Spleen (tissue), 11 donors: ENCODE results near the gene CPLX1. TPM values are rescaled to one million over a fixed set of nuclear protein-coding genes. Genes with fewer than 3 reads are reported as not detected.

Experiments
- DNase-seq: peaks from one replicate; pipeline ENCODE4 v3.0.0-alpha.2; 2020
- H3K27ac ChIP-seq, 8 donors: fragments of 200-600 bp; sonication (generic) in 7 of 8; 1 replicate in 4 of 8; 2 replicates in 4 of 8; pipeline versions ENCODE4 v1.5.0 to v1.8.0; 2016 to 2021; ENCODE audit warnings: inconsistent platforms in 4 of 8, mild to moderate bottlenecking in 4 of 8, moderate library complexity in 1 of 8
- H3K27me3 ChIP-seq, 7 donors: fragments of 200-600 bp; sonication (generic) in 6 of 7; replicated peaks in 1 of 7; 1 replicate in 4 of 7; 2 replicates in 3 of 7; pipeline versions ENCODE4 v1.5.0 to v1.8.0; 2016 to 2021; ENCODE audit warnings: inconsistent platforms in 3 of 7, mild to moderate bottlenecking in 1 of 7
- H3K36me3 ChIP-seq, 6 donors: fragments of 200-600 bp; sonication (generic) in 5 of 6; 1 replicate in 4 of 6; 2 replicates in 2 of 6; pipeline versions ENCODE4 v1.5.0 to v1.8.0; 2016 to 2021; ENCODE audit warnings: inconsistent platforms in 2 of 6
- H3K4me1 ChIP-seq, 6 donors: fragments of 200-600 bp; sonication (generic) in 5 of 6; 1 replicate in 3 of 6; 2 replicates in 3 of 6; pipeline versions ENCODE4 v1.5.0 to v1.8.0; 2016 to 2021; ENCODE audit warnings: inconsistent platforms in 3 of 6
- H3K4me3 ChIP-seq, 8 donors: fragments of 200-600 bp; sonication (generic) in 7 of 8; 1 replicate in 4 of 8; 2 replicates in 4 of 8; pipeline versions ENCODE4 v1.5.0 to v1.8.0; 2016 to 2021; ENCODE audit warnings: inconsistent platforms in 4 of 8, mild to moderate bottlenecking in 4 of 8, moderate library complexity in 2 of 8
- H3K9me3 ChIP-seq, 8 donors: fragments of 200-600 bp; sonication (generic) in 7 of 8; 1 replicate in 4 of 8; 2 replicates in 4 of 8; pipeline versions ENCODE4 v1.5.0 to v1.8.0; 2016 to 2021; ENCODE audit warnings: inconsistent platforms in 4 of 8
- CTCF ChIP-seq, 11 experiments: fragments of 200-600 bp in 7 of 11; fragments of 450-650 bp in 4 of 11; sonication (generic) in 4 of 11; IDR thresholded peaks in 8 of 11; conservative IDR thresholded peaks in 3 of 11; 1 replicate in 7 of 11; 2 replicates in 4 of 11; pipeline versions ENCODE4 v1.4.0 to v1.8.0; 2016 to 2021; ENCODE audit warnings: antibody characterized with exemption in 11 of 11, inconsistent platforms in 4 of 11, mild to moderate bottlenecking in 1 of 11
- POLR2A ChIP-seq, 3 donors: fragments of 450-650 bp; IDR thresholded peaks; one replicate each; pipeline ENCODE4 v1.5.1; 2017; ENCODE audit warnings: antibody characterized with exemption in 3 of 3, mild to moderate bottlenecking in 1 of 3
- POLR2AphosphoS5 ChIP-seq, 3 donors: sonication (generic); formaldehyde crosslinking; IDR thresholded peaks; one replicate each; pipeline ENCODE4 v1.5.1; 2017; ENCODE audit warnings: antibody characterized with exemption in 3 of 3
- WGBS, 5 donors: extraction: QIAGEN DNeasy Blood & Tissue Kit in 3 of 5; methylation state at CpG; one replicate each; pipeline versions ENCODE4 v1.1.5 to v1.1.7; 2013 to 2018; 5-methylcytosine and 5-hydroxymethylcytosine counted together
- intact Hi-C: fragments of 100-400 bp; cut with DNase I; formaldehyde crosslinking; loops from one replicate; pipeline ENCODE4 v1.15.0; 2023; ENCODE audit warnings: low total_unique reads
- polyA plus RNA-seq, 3 donors: library from polyadenylated mRNA; stranded (reverse); fragments of 200-250 nt; gene quantifications; one replicate each; pipeline ENCODE4 v1.2.1, GENCODE V29; 2013
- total RNA-seq, 7 donors: library from RNA; depleted of rRNA in 3 of 7; stranded (reverse); fragments of >200 nt in 3 of 7; fragmentation: NEBNext Ultra II Directional in 4 of 7; extraction: Animal tissue kit (Norgen Biotek cat#: 25700) in 4 of 7; gene quantifications; one replicate each; pipeline versions ENCODE4 v1.1.0 to v1.2.1, GENCODE V29; 2016 to 2021
- donor health status: healthy with polysubstance abuse.
- donor health status: DM: no; HTN: no; CAD: no; lungs with moderate emphysema.
- donor health status: DM: no; HTN: no; CAD: no.
- donor health status: Bipolar disorder and iron deficiency.
- donor health status: healthy.
- donor health status: DM: no; HTN: no; CAD: no.
- donor health status: DM: yes; HTN: yes; CAD: no.

Gene CPLX1
- total and polyA plus RNA-seq, 10 donors, result 1.3 to 20.7 (median 11.5) TPM

- H3K4me3 ChIP-seq, result no peak overlapping the region
- TF ChIP-seq POLR2AphosphoS5 (IDR thresholded peaks at IDR 0.05), result no peak
- no peak for TF ChIP-seq POLR2A (IDR thresholded peaks at IDR 0.05)
- TF ChIP-seq CTCF (IDR thresholded peaks at IDR 0.05 in 8 of 11, conservative IDR thresholded peaks at IDR 0.05 in 3 of 11), result no peak
- WGBS, 5 donors, result 75 to 84% (median 78%) methylated on average over 7 of the region's 7 CpGs
These were observed 59.8 kb downstream of the CPLX1 start for GRCh38 chr4:766152-766515.

GRCh38 chr4:764405-765169 is 61.3 kb downstream of the CPLX1 start:
- Histone ChIP-seq H3K27me3 (no peaks in the 10 kb centered on the region), H3K9me3 (no peaks in the 10 kb centered on the region), H3K27ac (no peak overlapping the region), H3K4me1 (peaks cover 0 to 33% (median 11%) of the 10 kb centered on the region in 6 donors), H3K4me3 (no peak overlapping the region), H3K36me3 (peaks cover 0 to 99% (median 75%) of the 10 kb centered on the region in 6 donors)
- TF ChIP-seq CTCF (IDR thresholded peaks at IDR 0.05 in 8 of 11, conservative IDR thresholded peaks at IDR 0.05 in 3 of 11) (no peak), POLR2A (IDR thresholded peaks at IDR 0.05) (no peak), POLR2AphosphoS5 (IDR thresholded peaks at IDR 0.05) (no peak)
- WGBS, 5 donors, result 82 to 92% (median 88%) methylated on average over 12 to 16 of the region's 16 CpGs
- intact Hi-C loops, result loop anchor here (10.0 kb wide), 1 partner anchor 220 kb away; the partner anchor contains the start of gene IDUA
- no peak for DNase-seq

More at GRCh38 chr4:766152-766515, 59.8 kb downstream of the CPLX1 start:
- Histone ChIP-seq H3K27ac (peak overlapping the region in 1 of 8 donors; percentile 57), H3K36me3 (peaks cover 0 to 100% (median 79%) of the 10 kb centered on the region in 6 donors), H3K9me3 (no peaks in the 10 kb centered on the region), H3K27me3 (no peaks in the 10 kb centered on the region), H3K4me1 (peaks cover 0 to 32% (median 11%) of the 10 kb centered on the region in 6 donors)
- intact Hi-C loops, result loop anchor here (10.0 kb wide), 1 partner anchor 219 kb away; the partner anchor contains the start of gene IDUA
- no peak for DNase-seq

DNA sequence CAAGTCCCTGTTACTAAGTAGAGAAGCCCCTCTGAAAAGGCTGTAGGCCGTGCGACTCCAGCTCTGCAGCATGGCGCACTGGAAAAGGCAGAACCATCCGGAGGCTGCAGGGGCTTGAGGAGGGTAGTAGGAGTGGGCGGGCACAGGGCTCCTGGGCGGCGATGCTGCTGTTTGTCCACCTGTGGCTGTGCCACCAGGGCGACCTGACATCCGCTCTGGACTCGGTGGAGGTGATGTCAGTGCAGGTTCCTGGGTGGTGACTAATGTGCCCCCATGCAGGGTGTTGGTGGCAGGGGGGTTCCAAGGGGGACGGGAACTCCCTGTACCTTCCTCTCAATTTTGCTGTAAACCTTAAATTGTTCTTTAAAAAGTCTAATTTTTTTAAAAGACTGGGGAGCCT is 62.0 kb downstream of the CPLX1 start:
- peaks cover 0 to 92% (median 71%) of the 10 kb centered on the region in 6 donors for H3K36me3 ChIP-seq
- 87 to 96% (median 92%) methylated on average over 11 of the region's 11 CpGs for WGBS, 5 donors

DNA sequence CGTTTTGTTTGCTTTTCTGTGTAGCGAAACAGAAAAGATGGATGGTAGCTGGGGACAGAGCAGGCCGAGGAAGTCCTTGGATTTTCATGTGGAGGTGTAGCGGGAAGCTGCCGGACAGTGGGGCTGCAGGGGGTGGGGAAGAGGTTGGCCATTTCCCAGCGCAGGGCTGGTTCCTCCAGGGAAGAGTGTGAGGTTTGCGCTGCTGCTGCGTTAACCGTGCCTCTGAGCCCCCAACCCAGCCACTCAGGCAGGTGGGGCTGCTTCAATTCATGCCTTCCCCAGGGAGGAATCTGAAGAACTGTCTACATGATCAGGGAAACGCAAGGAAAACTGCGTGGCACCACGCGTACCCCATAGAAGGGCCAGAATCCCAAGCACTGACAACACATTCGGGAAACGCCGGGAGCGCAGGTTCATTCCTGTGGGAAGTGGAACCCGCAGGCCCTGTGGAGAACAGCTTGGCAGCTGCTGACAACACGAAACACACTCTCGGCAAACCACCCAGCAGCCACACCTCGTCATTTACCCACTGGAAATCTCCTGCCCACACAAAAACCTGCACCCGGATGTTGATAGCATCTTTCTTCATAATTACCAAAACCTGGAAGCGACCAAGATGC is 62.6 kb downstream of the CPLX1 start:
- peaks cover 0 to 87% (median 67%) of the 10 kb centered on the region in 6 donors for H3K36me3 ChIP-seq
- DNase-seq, result no peak
- no peaks in the 10 kb centered on the region for H3K9me3 ChIP-seq
- peaks cover 0 to 30% (median 8%) of the 10 kb centered on the region in 6 donors for H3K4me1 ChIP-seq
- intact Hi-C loops, result loop anchor here (10.0 kb wide), 1 partner anchor 222 kb away; the partner anchor contains the start of gene IDUA
- TF ChIP-seq POLR2A (IDR thresholded peaks at IDR 0.05) (no peak), CTCF (IDR thresholded peaks at IDR 0.05 in 8 of 11, conservative IDR thresholded peaks at IDR 0.05 in 3 of 11) (no peak), POLR2AphosphoS5 (IDR thresholded peaks at IDR 0.05) (peak in 1 of 3 donors; percentile 25)
- H3K27ac ChIP-seq, result no peak overlapping the region
- WGBS, 5 donors, result 89 to 96% (median 90%) methylated on average over 23 of the region's 23 CpGs
- no peaks in the 10 kb centered on the region for H3K27me3 ChIP-seq
- H3K4me3 ChIP-seq, result no peak overlapping the region

More for the DNA sequence above, 62.0 kb downstream of the CPLX1 start:
- Histone ChIP-seq H3K4me3 (no peak overlapping the region), H3K9me3 (no peaks in the 10 kb centered on the region), H3K4me1 (peaks cover 0 to 30% (median 9%) of the 10 kb centered on the region in 6 donors), H3K27me3 (no peaks in the 10 kb centered on the region), H3K27ac (no peak overlapping the region)
- DNase-seq, result no peak
- no peak for TF ChIP-seq POLR2A (IDR thresholded peaks at IDR 0.05)
- peak in 2 of 3 donors; percentile 10 to 53 for TF ChIP-seq POLR2AphosphoS5 (IDR thresholded peaks at IDR 0.05)
- intact Hi-C loops, result loop anchor here (10.0 kb wide), 1 partner anchor 221 kb away; the partner anchor contains the start of gene IDUA
